ENCODE measurements around the gene ABCB8.

DNA sequence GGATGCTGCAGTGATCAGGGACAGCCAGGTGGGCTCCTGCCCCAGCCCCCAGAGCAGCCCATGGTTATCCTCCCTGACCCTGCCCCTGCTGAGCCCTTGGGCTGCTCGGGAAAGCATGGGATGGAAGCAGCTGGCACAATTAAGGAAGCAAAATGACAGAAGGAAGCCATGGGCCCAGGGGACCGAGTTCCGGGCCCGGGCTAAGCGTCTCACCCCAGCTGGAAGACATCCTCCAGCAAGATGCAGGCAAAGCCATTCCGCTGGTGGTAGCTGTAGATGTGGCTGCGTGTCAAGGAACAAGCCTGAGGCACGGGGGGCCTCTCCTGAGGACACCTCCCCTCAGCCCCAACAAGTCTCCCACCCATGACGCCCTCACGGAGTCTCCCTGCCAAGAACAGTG is 5.0 kb upstream of the ABCB8 start:
- TF ChIP-seq RCOR1 (IDR thresholded peaks at IDR 0.05; ENCODE audit: low read length) (no peak), GABPA (IDR thresholded peaks at IDR 0.05; ENCODE audit: low read depth) (no peak), RAD21 (IDR thresholded peaks at IDR 0.05; ENCODE audit: low read length) (no peak), CTCF (IDR thresholded peaks at IDR 0.05) (no peak), ZBTB33 (IDR thresholded peaks at IDR 0.05; ENCODE audit: borderline replicate concordance, low read depth) (no peak), EP300 (IDR thresholded peaks at IDR 0.05; ENCODE audit: borderline replicate concordance in 1 of 2, low read depth in 1 of 2, low read length in 1 of 2) (no peak), POLR2AphosphoS5 (IDR thresholded peaks at IDR 0.05; ENCODE audit: low read depth, low read length) (no peak), RFX5 (IDR thresholded peaks at IDR 0.05; ENCODE audit: low read length) (no peak), ELF1 (IDR thresholded peaks at IDR 0.05) (no peak)
- TF ChIP-seq, protein P1, sequence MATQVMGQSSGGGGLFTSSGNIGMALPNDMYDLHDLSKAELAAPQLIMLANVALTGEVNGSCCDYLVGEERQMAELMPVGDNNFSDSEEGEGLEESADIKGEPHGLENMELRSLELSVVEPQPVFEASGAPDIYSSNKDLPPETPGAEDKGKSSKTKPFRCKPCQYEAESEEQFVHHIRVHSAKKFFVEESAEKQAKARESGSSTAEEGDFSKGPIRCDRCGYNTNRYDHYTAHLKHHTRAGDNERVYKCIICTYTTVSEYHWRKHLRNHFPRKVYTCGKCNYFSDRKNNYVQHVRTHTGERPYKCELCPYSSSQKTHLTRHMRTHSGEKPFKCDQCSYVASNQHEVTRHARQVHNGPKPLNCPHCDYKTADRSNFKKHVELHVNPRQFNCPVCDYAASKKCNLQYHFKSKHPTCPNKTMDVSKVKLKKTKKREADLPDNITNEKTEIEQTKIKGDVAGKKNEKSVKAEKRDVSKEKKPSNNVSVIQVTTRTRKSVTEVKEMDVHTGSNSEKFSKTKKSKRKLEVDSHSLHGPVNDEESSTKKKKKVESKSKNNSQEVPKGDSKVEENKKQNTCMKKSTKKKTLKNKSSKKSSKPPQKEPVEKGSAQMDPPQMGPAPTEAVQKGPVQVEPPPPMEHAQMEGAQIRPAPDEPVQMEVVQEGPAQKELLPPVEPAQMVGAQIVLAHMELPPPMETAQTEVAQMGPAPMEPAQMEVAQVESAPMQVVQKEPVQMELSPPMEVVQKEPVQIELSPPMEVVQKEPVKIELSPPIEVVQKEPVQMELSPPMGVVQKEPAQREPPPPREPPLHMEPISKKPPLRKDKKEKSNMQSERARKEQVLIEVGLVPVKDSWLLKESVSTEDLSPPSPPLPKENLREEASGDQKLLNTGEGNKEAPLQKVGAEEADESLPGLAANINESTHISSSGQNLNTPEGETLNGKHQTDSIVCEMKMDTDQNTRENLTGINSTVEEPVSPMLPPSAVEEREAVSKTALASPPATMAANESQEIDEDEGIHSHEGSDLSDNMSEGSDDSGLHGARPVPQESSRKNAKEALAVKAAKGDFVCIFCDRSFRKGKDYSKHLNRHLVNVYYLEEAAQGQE (IDR thresholded peaks at IDR 0.05; ENCODE audit: low read depth, low read length): no peak

All from SK-N-SH (cell line).